Esophagus mucosa (tissue), 1 donor: Measurements from ENCODE around the gene TSGA10IP. TPM values are rescaled to one million over a fixed set of nuclear protein-coding genes. Genes with fewer than 3 reads are reported as not detected.
"Not testable (repeated sequence)": the region's sequence is repeated elsewhere in the genome, so short reads cannot be mapped to it uniquely, and the experiment has no call there.

Experiments used
- ATAC-seq: fragments of 200-7000 bp; cut with Tn5 transposase; one replicate; pipeline ENCODE4 v1.9.1; 2020
- total RNA-seq: library from RNA; stranded (reverse); gene quantifications from one replicate; pipeline ENCODE4 v1.2.4, GENCODE V29; 2023
- donor health status: DM: yes; HTN: yes; CAD: no.

TSGA10IP gene
- total RNA-seq, 1 donor from 2014 or later, result not detected

DNA sequence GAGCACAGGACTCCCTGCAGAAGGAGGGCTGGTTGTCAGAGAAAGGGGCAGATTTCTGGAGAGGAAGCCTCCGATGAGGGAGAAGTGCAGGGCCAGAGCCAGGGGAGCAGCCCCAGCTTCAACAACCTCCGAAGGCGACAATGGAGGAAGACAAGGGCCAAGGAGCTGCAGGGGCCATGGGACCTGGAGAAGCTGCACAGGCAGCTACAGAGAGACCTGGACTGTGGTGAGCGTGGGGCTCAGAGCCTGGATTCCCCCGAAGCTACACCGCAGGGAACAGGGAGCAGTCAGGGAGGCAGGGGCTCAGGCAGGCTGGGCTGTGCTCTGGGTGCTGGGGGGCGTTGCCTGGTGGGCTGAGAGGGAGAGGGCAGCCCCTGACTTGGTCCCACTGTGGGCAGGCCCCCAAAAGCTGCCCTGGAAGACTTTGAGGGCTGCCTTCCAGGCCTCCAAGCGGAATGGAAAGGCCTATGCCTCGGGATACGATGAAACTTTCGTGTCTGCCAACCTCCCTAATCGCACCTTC is 2.4 kb downstream of the TSGA10IP start:
- ATAC-seq, result no peak

GRCh38 chr11:65950711-65951110 is 5.4 kb downstream of the TSGA10IP start:
- not testable (repeated sequence) for ATAC-seq

GRCh38 chr11:65951641-65952040 is 6.4 kb downstream of the TSGA10IP start:
- ATAC-seq, result peak; percentile 33

DNA sequence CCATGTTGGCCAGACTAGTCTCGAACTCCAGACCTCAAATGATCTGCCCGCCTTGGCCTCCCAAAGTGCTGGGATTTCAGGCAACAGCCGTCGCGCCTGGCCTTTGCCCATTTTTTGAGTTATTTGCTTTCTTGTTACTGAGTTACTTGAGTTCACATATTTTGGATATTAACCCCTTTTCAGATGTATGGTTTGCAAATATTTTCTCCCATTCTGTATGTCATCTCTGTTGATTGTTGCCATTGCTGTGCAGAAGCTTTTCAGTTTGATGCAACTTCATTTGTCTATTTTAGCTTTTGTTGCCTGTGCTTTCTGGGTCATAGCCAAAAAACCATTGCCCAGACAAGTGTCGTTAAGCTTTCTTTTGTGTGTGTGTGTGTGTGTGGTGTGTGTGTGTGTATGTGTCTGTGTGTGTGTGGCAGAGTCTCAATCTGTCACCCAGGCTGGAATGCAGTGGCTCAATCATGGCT is 6.8 kb downstream of the TSGA10IP start:
- peak; percentile 79 for ATAC-seq

DNA sequence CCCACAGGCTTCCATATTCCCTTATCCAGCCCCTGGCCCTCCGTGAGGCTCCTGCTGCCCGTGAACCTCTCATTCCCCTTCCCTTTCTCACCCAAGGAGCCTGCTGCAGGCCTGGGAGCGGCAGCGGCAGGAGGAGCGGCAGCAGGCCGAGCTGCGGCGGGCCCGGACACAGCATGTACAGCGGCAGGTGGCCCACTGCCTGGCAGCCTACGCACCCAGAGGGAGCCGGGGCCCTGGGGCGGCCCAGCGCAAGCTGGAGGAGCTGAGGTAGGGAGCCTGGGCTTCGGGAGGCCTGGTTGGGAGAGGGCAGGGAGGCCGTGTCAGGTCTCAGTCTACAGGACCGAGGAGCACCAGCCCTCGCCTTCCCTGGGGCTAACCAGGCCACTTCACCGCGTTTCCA is 8.2 kb downstream of the TSGA10IP start:
- ATAC-seq, result no peak

- ATAC-seq, result no peak
These were observed 9.5 kb downstream of the TSGA10IP start for GRCh38 chr11:65954771-65955170.

- no peak for ATAC-seq
These were observed 13.0 kb downstream of the TSGA10IP start for GRCh38 chr11:65958291-65958690.

- ATAC-seq, result no peak
These were observed 13.6 kb downstream of the TSGA10IP start for GRCh38 chr11:65958774-65959420.

DNA sequence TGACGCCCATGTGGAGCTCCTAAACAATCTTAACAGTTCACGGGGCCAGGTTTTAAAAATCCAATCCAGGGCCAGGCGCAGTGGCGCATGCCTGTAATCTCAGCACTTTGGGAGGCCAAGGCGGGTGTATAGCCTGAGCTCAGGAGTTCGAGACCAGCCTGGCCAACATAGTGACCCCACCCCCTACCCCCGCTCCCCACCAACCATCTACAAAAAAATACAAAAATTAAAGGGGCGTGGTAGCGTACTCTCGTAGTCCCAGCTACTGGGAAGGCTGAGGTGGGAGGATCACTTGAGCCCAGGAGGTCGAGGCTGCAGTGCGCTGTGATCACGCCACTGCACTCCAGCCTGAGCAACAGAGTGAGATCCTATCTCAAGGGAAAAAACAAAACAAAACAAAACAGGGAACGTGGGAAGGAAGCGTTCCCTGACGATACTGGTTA is 15.6 kb downstream of the TSGA10IP start:
- no peak for ATAC-seq

DNA sequence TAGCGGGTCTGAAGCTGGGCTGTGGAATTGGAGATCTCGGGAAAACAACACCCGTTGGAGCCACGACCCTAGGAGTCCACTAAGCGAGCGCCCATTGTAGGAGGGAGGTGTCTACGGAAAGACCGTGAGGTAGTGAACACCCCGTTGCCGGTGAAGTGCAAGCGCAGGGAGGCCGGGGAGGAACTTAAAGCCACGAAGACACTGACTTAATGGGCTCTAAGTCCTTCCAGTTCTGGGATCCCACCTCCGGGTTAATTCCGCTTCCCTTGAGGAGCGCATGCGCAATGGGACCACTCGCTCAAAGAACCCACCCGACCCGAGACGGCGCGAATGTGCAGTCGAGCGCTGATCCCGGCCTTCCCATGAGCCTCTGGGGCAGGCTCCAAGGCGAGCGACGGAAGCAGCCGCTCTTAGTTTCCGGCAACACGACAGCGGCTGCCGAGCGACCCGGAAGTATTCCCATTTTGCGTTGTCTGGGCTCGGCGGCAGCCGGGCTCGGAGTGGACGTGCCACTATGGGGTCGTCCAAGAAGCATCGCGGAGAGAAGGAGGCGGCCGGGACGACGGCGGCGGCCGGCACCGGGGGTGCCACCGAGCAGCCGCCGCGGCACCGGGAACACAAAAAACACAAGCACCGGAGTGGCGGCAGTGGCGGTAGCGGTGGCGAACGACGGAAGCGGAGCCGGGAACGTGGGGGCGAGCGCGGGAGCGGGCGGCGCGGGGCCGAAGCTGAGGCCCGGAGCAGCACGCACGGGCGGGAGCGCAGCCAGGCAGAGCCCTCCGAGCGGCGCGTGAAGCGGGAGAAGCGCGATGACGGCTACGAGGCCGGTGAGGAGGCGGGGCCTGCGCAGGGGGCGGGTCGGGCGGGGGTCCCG is 16.2 kb downstream of the TSGA10IP start, which contains the start of gene SART1:
SART1 (plus strand) TSS at position 468 of the 874 bp plus-strand sequence; CDS start at position 515, 47 bp downstream.
- peak; percentile 91 for ATAC-seq

DNA sequence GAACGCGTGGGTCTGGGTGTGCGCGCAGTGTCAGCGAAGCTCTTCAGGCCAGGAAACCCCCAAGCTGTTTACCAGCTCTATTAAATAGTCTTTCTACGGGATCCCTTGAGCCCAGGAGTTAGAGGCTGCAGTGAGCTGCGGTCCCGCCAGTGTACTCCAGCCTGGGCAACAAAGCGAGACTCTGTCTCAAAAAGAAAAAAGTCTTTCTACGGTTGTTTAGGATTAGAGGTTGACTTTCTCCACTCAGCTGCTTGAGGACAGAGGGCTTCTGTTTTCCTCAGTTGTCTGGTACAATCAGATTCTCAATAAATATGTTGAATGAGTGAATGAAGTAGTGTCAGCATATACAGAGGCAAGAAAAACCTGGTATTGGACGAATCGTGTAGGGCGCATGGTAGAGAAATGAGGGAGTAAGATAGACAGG is 16.9 kb downstream of the TSGA10IP start:
- peak; percentile 15 for ATAC-seq

- no peak for ATAC-seq
These were observed 19.6 kb downstream of the TSGA10IP start for GRCh38 chr11:65964906-65965305.

DNA sequence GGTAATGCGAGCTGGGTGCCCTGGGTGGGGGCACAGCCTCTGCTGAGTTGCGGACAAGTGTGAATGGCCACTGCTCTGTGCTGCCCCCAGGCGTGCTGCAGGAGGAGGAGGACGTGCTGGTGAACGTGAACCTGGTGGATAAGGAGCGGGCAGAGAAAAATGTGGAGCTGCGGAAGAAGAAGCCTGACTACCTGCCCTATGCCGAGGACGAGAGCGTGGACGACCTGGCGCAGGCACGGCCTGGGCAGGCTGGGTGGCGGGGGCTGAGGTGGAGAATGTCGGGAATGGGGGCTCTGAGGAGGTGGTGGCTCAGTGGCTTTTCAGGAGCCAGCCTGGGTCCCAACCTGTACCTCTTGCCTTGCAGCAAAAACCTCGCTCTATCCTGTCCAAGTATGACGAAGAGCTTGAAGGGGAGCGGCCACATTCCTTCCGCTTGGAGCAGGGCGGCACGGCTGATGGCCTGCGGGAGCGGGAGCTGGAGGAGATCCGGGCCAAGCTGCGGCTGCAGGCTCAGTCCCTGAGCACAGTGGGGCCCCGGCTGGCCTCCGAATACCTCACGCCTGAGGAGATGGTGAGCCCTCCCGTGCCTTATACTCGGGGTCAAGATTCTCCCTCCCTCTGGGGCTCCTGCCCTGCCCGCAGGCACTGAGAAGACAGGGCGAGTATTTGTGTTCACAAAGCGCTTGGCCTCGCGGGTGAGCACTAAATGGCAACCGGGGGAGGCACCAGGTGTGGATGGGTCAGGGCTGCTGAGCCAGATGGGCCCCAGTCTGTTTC is 20.9 kb downstream of the TSGA10IP start:
- ATAC-seq, result no peak

GRCh38 chr11:65967329-65967934 is 22.2 kb downstream of the TSGA10IP start:
- no peak for ATAC-seq

GRCh38 chr11:65968600-65969482 is 23.6 kb downstream of the TSGA10IP start:
- peak; percentile 44 for ATAC-seq

GRCh38 chr11:65972116-65972515 is 26.8 kb downstream of the TSGA10IP start:
- no peak for ATAC-seq

DNA sequence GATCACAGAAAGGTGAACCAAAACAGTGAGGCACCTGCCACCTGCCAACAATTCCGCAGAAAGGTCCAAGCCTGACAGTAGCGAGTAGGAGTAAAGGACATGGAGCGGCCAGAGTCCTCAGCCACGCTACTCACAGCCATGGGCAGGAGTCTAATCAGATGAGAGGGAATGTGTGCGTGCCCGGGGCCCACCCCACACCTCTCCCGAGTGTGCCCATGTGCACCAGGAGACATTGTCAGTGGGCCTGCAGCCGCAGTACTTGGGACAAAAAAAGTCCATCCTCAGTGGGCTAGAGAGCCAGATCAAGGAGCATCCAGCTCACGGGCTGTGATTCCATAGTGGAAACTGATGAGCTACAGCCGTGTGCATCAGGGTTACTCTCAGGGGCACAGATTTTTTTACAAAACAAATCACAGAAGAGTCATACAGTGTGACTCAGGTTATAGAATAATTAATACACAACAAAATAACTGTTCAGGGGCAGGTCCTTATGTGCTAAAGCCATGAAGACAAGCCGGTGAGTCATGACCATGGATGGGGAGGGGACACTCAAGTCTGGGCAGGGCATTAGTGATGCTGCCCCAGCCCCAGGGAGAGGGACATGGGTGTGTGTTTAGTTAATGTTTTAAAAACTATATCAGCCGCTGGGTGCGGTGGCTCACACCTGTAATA is 28.3 kb downstream of the TSGA10IP start:
- ATAC-seq, result peak; percentile 89

DNA sequence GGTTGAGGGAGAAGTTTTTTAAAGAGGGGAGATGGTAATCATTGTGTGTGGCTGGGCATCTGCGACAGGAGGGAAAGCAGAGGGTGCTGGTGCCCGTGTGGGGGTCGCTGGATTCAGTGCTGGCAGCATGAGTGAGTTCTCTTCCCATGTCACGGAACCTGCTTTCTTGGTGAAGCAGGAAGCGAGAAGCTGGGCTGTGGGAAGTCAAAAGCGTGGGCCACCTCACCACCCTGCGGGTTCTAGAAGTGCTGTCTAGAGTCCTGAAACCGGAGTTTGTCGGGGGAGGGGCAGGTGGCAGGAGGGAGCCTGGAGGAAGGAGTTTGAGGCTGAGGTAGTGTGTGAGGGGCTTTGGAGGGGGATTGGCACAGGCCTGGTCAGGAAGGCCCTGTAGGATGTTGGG is 30.5 kb downstream of the TSGA10IP start:
- no peak for ATAC-seq

GRCh38 chr11:65976216-65977176 is 31.2 kb downstream of the TSGA10IP start:
- no peak for ATAC-seq
